B cell (primary cell): ENCODE measurements around the gene TLE6.

Experiments
- EZH2 ChIP-seq: IDR thresholded peaks from 2 replicates; pipeline ENCODE4 v1.6.1; 2012; ENCODE audit warnings: borderline replicate concordance, low read depth, mild to moderate bottlenecking, moderate library complexity, low read length; ENCODE audit not compliant: insufficient read depth, poor library complexity, severe bottlenecking
- TF ChIP-seq, protein P1 (sequence below): fragments of 200-600 bp; IDR thresholded peaks from one replicate; pipeline ENCODE4 v1.8.0; 2022; ENCODE audit warnings: antibody characterized with exemption, mild to moderate bottlenecking

GRCh38 chr19:3035542-3036118 lies 58.3 kb downstream of the TLE6 start:
- TF ChIP-seq, protein P1, sequence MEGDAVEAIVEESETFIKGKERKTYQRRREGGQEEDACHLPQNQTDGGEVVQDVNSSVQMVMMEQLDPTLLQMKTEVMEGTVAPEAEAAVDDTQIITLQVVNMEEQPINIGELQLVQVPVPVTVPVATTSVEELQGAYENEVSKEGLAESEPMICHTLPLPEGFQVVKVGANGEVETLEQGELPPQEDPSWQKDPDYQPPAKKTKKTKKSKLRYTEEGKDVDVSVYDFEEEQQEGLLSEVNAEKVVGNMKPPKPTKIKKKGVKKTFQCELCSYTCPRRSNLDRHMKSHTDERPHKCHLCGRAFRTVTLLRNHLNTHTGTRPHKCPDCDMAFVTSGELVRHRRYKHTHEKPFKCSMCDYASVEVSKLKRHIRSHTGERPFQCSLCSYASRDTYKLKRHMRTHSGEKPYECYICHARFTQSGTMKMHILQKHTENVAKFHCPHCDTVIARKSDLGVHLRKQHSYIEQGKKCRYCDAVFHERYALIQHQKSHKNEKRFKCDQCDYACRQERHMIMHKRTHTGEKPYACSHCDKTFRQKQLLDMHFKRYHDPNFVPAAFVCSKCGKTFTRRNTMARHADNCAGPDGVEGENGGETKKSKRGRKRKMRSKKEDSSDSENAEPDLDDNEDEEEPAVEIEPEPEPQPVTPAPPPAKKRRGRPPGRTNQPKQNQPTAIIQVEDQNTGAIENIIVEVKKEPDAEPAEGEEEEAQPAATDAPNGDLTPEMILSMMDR = no peak
- TF ChIP-seq EZH2 = no peak
